Measurements from ENCODE around the gene NTN1. TPM values are rescaled to one million over a fixed set of nuclear protein-coding genes. Genes with fewer than 3 reads are reported as not detected.

NTN1 gene
- total RNA-seq, 1 donor from 2014 or later = 2.5 TPM

DNA sequence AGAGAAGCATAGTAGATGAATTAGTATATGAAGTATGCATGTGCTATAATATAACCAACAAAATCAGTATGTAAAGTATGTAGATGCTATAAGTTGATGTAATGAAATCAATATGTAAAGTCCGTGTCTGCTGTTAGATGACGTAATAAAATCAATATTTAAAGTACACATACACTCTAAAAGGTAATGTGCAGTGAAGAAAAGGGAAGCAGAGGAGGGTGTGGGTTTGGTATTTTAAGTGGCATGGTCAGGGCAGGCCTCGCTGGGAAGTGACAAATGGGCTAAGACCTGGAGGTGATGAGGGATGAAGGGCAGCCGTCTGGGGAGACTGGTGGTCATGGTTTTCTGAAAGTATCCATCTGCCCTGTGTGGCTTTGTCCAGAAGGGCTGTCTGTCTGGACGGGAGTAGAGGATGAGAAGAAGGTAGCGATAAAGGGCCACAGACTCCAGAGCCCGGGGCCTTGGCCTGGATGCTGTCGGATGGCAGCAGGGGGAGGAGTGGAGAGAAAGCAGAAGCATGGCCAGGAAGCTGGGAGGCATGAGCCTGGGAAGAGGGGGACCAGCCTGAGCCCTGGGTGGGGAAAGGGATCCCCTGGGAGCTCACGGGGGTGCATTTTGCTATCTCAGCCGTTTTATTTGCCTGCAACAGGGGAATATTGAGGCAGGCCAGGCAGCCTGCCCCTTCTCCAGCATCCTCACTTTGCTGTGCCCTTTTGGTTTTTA is 121.6 kb downstream of the NTN1 start:
- TF ChIP-seq, protein P1, sequence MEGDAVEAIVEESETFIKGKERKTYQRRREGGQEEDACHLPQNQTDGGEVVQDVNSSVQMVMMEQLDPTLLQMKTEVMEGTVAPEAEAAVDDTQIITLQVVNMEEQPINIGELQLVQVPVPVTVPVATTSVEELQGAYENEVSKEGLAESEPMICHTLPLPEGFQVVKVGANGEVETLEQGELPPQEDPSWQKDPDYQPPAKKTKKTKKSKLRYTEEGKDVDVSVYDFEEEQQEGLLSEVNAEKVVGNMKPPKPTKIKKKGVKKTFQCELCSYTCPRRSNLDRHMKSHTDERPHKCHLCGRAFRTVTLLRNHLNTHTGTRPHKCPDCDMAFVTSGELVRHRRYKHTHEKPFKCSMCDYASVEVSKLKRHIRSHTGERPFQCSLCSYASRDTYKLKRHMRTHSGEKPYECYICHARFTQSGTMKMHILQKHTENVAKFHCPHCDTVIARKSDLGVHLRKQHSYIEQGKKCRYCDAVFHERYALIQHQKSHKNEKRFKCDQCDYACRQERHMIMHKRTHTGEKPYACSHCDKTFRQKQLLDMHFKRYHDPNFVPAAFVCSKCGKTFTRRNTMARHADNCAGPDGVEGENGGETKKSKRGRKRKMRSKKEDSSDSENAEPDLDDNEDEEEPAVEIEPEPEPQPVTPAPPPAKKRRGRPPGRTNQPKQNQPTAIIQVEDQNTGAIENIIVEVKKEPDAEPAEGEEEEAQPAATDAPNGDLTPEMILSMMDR (IDR thresholded peaks at IDR 0.05; ENCODE audit: unreplicated experiment) = no peak
- Mint-ChIP-seq H3K36me3 (no peaks in the 10 kb centered on the region), H3K27ac (no peak overlapping the region), H3K4me3 (no peak overlapping the region), H3K9me3 (no peaks in the 10 kb centered on the region), H3K27me3 (ENCODE audit: low read depth) (peaks cover 15% of the 10 kb centered on the region), H3K4me1 (peaks cover 8% of the 10 kb centered on the region)
- no peak for DNase-seq (ENCODE audit: low spot score in 2 of 2, unreplicated experiment in 2 of 2)

DNA sequence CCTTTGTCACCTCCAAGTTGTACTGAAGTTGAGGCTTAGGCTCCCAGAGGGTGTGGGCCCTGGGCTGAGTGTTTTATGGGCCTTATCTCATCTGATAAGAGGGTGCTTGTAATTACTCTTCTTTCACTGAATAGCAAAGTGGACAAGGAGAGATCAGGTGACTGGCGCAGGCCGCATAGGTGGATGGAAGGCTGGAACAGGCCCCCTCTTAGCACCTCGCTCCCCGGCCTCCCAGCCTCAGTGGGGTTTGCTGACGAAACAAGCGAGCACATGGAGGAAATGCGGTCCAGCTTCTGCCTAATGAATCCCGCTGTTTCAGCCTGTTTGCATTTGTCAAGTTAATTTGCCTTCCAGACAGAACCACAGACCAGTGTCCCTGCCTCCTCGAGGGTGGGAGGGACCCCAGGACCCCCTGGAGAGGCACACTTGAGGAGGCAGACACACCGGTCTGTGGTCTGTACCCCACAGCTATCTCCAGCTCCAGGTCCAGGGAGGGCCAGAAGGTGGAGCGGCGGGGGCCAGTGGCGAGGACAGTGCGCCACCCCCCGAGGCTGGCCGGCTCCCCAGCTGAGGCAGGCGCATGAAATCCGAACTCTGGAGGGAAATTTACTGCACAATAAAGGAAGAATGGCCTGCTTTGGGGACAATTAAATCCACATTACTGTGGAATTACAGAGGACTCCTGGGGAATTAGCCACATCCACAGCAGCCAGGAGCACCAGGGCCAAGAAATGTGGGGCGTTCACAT is 123.4 kb downstream of the NTN1 start:
- Mint-ChIP-seq H3K4me3 (no peak overlapping the region), H3K9me3 (no peaks in the 10 kb centered on the region), H3K27ac (no peak overlapping the region), H3K36me3 (no peaks in the 10 kb centered on the region), H3K27me3 (ENCODE audit: low read depth) (peaks cover 23% of the 10 kb centered on the region), H3K4me1 (peaks cover 6% of the 10 kb centered on the region)
- TF ChIP-seq, protein P1 (IDR thresholded peaks at IDR 0.05; ENCODE audit: unreplicated experiment) = no peak
- DNase-seq (ENCODE audit: low spot score in 2 of 2, unreplicated experiment in 2 of 2) = no peak

DNA sequence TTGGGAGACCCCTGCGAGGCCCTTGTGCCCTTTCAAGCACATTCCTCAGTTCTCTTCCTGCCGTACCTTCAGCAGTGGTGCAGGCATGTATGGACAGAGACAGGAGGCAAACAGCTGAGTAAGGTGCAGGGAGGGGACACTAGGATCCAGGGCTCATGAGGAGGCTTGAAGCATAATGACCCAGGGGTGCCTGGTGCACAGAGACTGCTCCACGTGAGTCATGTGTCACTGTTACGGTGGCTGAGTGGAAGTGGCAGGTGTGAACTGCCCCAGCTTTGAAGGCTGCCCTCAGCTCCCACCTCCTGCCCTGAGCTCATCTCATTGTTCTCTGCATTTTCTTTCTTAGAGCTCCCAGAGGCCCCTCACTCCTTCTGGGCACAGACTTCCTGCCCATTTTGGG is 124.8 kb downstream of the NTN1 start:
- peaks cover 28% of the 10 kb centered on the region for H3K27me3 Mint-ChIP-seq (ENCODE audit: low read depth)
- H3K4me1 Mint-ChIP-seq = peaks cover 12% of the 10 kb centered on the region
- DNase-seq (ENCODE audit: low spot score in 2 of 2, unreplicated experiment in 2 of 2) = no peak
- TF ChIP-seq, protein P1 (IDR thresholded peaks at IDR 0.05; ENCODE audit: unreplicated experiment) = no peak
- no peak overlapping the region for H3K27ac Mint-ChIP-seq
- H3K9me3 Mint-ChIP-seq = no peaks in the 10 kb centered on the region
- no peak overlapping the region for H3K4me3 Mint-ChIP-seq
- H3K36me3 Mint-ChIP-seq = no peaks in the 10 kb centered on the region

DNA sequence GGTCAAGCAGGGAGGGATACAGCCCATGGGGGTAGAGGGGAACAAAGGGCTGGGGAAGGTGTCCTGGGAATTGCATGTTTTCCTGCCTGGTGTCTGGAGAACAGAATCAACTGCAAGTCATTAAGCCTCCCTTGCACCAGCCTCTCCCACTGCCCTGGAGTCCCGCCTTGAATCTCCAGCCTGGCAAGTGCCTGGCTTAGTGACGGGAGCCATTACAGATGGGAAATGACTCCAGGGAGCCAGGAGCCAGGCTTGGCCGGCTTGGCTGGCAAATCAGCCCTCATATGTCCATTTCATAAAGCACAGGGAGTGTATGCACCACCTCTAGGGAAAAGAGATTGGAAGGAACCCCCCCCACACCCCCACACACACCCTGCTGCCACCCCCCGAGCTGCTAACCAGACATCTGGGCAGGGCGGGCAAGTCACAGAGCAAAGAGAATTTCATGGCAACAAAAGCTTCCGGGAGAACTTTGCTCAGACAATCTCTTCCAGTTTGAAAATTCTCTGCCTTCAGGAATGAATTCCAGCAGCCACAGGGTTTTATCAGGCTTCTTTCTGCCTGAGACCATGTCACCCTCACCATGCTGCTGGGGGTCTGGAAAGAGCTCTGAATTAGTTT is 127.7 kb downstream of the NTN1 start:
- no peak overlapping the region for H3K4me3 Mint-ChIP-seq
- peaks cover 2% of the 10 kb centered on the region for H3K36me3 Mint-ChIP-seq
- TF ChIP-seq, protein P1 (IDR thresholded peaks at IDR 0.05; ENCODE audit: unreplicated experiment) = no peak
- no peaks in the 10 kb centered on the region for H3K9me3 Mint-ChIP-seq
- peaks cover 12% of the 10 kb centered on the region for H3K4me1 Mint-ChIP-seq
- H3K27ac Mint-ChIP-seq = no peak overlapping the region
- peaks cover 43% of the 10 kb centered on the region for H3K27me3 Mint-ChIP-seq (ENCODE audit: low read depth)
- no peak for DNase-seq (ENCODE audit: low spot score in 2 of 2, unreplicated experiment in 2 of 2)

DNA sequence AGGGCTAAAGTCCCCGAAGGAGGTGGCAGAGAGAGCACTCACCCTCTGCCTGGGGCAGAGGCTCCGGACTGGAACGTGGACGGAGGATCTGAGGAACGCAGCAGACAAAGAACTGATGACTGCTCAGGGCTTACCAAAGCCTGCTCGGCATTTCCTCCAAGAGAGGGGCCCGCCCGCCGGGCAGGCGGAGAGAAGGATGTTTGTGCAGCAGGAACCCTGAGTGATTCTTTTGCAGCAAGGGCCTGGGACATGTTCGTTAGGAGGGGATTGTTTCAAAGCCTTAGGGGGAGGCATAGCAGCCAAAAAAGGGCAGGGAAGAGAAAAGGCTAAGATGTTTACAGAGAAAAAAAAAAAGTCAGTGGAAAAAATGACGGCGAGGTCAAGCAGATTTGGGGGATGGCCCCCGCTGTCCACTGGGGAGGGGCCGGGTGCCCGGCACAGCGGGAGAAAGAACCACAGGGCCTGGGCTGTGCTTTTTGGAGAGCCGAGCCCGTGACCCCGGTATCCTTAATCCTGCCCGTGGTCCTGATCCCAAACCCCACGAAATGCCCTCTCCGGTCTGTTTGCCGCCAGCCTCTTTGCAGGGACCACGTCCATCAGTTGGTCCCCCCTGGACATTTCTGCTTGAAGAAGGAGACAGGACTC is 129.3 kb downstream of the NTN1 start:
- peaks cover 50% of the 10 kb centered on the region for H3K27me3 Mint-ChIP-seq (ENCODE audit: low read depth)
- TF ChIP-seq, protein P1 (IDR thresholded peaks at IDR 0.05; ENCODE audit: unreplicated experiment) = no peak
- H3K27ac Mint-ChIP-seq = peak overlapping the region; percentile 90
- no peak for DNase-seq (ENCODE audit: low spot score in 2 of 2, unreplicated experiment in 2 of 2)
- H3K36me3 Mint-ChIP-seq = peaks cover 2% of the 10 kb centered on the region
- H3K4me1 Mint-ChIP-seq = peaks cover 12% of the 10 kb centered on the region
- H3K9me3 Mint-ChIP-seq = no peaks in the 10 kb centered on the region
- H3K4me3 Mint-ChIP-seq = peak overlapping the region; percentile 23
